Left lung (tissue), 10 donors: ENCODE data around the gene KCTD11. TPM values are rescaled to one million over a fixed set of nuclear protein-coding genes. Genes with fewer than 3 reads are reported as not detected.

ENCODE experiments used
- ATAC-seq: fragments of 200-7000 bp; cut with Tn5 transposase; one replicate; pipeline ENCODE4 v1.9.1; 2020; ENCODE audit warnings: moderate library complexity
- DNase-seq, 4 donors: peaks; one replicate each; pipeline ENCODE4 v3.0.0-alpha.2; 2013 to 2020
- H3K27ac ChIP-seq, 2 donors: fragments of 200-600 bp; sonication (generic) in 1 of 2; one replicate each; pipeline versions ENCODE4 v1.5.0 to v1.8.0; 2020 to 2021
- H3K27me3 ChIP-seq, 2 donors: fragments of 200-600 bp; sonication (generic) in 1 of 2; one replicate each; pipeline versions ENCODE4 v1.5.0 to v1.8.0; 2020 to 2021
- H3K36me3 ChIP-seq, 2 donors: fragments of 200-600 bp; sonication (generic) in 1 of 2; one replicate each; pipeline versions ENCODE4 v1.5.0 to v1.8.0; 2020 to 2021
- H3K4me1 ChIP-seq, 2 donors: fragments of 200-600 bp; one replicate each; pipeline ENCODE4 v1.8.0; 2021
- H3K4me3 ChIP-seq, 2 donors: fragments of 200-600 bp; sonication (generic) in 1 of 2; one replicate each; pipeline versions ENCODE4 v1.5.0 to v1.8.0; 2020 to 2021; ENCODE audit warnings: mild to moderate bottlenecking in 1 of 2
- H3K9me3 ChIP-seq, 2 donors: fragments of 200-600 bp; sonication (generic) in 1 of 2; one replicate each; pipeline versions ENCODE4 v1.5.0 to v1.8.0; 2020 to 2021
- intact Hi-C, 2 donors: fragments of 100-400 bp; cut with DNase I; formaldehyde crosslinking; loops; one replicate each; pipeline versions ENCODE4 v1.11.2 to v1.14.2; 2022
- polyA plus RNA-seq, 6 donors: library from polyadenylated mRNA; unstranded; fragments of 120-200 nt; gene quantifications; one replicate each; pipeline ENCODE4 v1.2.1, GENCODE V29; 2013; ENCODE audit not compliant: insufficient read length in 6 of 6
- total RNA-seq, 2 donors: library from RNA; stranded (reverse); fragmentation: NEBNext Ultra II Directional; extraction: Animal tissue kit (Norgen Biotek cat#: 25700); gene quantifications; one replicate each; pipeline ENCODE4 v1.2.1, GENCODE V29; 2021
- TF ChIP-seq, protein P1 (sequence below), 2 donors: fragments of 200-600 bp; sonication (generic) in 1 of 2; IDR thresholded peaks; one replicate each; pipeline versions ENCODE4 v1.5.0 to v1.8.0; 2021; ENCODE audit warnings: antibody characterized with exemption in 2 of 2
- donor health status: DM: no; HTN: yes; CAD: no.
- donor health status: DM: no; HTN: no; CAD: no.

Gene KCTD11
- total and polyA plus RNA-seq, 8 donors = 8.3 to 13.1 (median 10.3) TPM

DNA sequence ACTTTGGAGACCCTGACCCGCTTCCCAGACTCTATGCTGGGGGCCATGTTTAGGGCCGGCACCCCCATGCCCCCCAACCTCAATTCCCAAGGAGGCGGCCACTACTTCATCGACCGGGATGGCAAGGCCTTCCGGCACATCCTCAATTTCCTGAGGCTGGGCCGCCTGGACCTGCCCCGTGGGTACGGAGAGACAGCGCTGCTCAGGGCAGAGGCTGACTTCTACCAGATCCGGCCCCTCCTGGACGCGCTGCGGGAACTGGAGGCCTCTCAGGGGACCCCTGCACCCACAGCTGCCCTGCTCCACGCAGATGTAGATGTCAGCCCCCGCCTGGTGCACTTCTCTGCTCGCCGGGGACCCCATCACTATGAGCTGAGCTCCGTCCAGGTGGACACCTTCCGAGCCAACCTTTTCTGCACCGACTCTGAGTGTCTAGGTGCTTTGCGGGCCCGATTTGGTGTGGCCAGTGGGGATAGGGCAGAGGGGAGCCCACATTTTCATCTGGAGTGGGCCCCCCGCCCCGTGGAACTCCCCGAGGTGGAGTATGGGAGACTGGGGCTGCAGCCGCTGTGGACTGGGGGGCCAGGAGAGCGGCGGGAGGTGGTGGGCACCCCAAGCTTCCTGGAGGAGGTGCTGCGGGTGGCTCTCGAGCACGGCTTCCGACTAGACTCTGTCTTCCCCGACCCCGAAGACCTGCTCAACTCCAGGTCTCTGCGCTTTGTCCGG is 1.1 kb downstream of the KCTD11 start:
- Histone ChIP-seq H3K4me3 (peak overlapping the region in 1 of 2 donors; percentile 90), H3K36me3 (peaks cover 0 to 8% of the 10 kb centered on the region in 2 donors), H3K4me1 (peaks cover 19 to 58% of the 10 kb centered on the region in 2 donors), H3K27me3 (no peaks in the 10 kb centered on the region), H3K9me3 (no peaks in the 10 kb centered on the region), H3K27ac (peak overlapping the region in 1 of 2 donors; percentile 97)
- TF ChIP-seq, protein P1, sequence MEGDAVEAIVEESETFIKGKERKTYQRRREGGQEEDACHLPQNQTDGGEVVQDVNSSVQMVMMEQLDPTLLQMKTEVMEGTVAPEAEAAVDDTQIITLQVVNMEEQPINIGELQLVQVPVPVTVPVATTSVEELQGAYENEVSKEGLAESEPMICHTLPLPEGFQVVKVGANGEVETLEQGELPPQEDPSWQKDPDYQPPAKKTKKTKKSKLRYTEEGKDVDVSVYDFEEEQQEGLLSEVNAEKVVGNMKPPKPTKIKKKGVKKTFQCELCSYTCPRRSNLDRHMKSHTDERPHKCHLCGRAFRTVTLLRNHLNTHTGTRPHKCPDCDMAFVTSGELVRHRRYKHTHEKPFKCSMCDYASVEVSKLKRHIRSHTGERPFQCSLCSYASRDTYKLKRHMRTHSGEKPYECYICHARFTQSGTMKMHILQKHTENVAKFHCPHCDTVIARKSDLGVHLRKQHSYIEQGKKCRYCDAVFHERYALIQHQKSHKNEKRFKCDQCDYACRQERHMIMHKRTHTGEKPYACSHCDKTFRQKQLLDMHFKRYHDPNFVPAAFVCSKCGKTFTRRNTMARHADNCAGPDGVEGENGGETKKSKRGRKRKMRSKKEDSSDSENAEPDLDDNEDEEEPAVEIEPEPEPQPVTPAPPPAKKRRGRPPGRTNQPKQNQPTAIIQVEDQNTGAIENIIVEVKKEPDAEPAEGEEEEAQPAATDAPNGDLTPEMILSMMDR (IDR thresholded peaks at IDR 0.05) = no peak
- no peak for ATAC-seq
- DNase-seq = peak in 1 of 4 donors; percentile 76
- intact Hi-C loops = loop anchor here in 1 of 2 donors (10.0 kb wide), 1 partner anchor 82 kb away; the partner anchor contains the start of genes FGF11 and TMEM102

DNA sequence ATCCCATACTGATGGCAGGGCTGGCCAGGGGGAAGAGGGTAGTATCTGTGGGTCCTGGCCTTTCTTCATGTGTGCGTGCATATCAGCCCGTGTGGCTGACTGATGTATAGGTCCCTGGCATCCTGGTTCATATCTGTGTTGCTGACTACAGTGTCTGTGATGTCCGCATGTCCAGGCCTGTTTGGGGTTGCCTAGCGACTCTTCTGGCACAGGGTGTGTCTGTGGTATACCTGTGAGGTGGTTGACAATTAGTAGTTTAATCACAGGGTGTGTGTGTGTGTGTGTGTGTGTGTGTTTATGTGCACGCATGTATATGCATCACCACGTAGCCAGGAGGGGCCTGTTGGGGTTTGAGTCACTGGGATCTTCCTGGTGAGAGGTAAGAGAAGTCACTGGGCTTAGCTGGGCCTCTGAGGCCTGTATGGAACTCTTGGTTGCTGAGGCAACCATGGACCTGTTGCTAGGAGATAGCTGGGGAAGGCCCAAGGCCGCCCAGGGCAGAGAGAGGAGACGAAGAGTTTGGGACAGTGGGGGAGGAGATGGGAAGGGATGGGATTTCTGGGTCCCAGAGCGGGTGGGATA is 2.4 kb downstream of the KCTD11 start:
- H3K4me1 ChIP-seq = peaks cover 19 to 57% of the 10 kb centered on the region in 2 donors
- peaks cover 0 to 3% of the 10 kb centered on the region in 2 donors for H3K36me3 ChIP-seq
- no peaks in the 10 kb centered on the region for H3K27me3 ChIP-seq
- no peaks in the 10 kb centered on the region for H3K9me3 ChIP-seq
- peak in 2 of 4 donors; percentile 27 to 43 for DNase-seq
- TF ChIP-seq, protein P1 (IDR thresholded peaks at IDR 0.05) = no peak
- intact Hi-C loops = loop anchor here in 1 of 2 donors (10.0 kb wide), 1 partner anchor 80 kb away; the partner anchor contains the start of genes FGF11 and TMEM102
- ATAC-seq = no peak
- H3K4me3 ChIP-seq = no peak overlapping the region
- peak overlapping the region in 1 of 2 donors; percentile 33 for H3K27ac ChIP-seq

DNA sequence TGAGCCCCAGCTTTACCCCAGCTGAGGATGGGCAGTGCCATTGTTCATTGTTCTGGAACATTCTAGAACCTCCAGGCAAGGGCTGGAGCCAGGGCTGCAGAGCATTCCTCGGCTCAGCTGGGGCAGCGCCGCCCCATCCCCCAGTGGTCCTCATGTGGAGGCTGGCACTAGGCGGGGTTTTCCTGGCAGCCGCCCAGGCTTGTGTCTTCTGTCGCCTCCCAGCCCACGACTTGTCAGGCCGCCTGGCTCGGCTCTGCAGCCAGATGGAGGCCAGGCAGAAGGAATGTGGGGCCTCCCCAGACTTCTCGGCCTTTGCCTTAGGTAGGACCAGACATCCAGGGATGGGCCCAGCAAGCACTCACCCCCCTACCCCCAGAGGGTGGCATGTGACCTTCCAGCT is 3.1 kb downstream of the KCTD11 start, which contains the start of gene TMEM95:
TMEM95 (plus strand) TSS at position 104 of the 400 bp plus-strand sequence; CDS start at position 153, 49 bp downstream.
- intact Hi-C loops = loop anchor here in 1 of 2 donors (5.0 to 10.0 kb wide), 2 partner anchors 80 to 207 kb away; partner anchors contain the start of genes FGF11, SENP3 and TMEM102
- ATAC-seq (no peak), DNase-seq (peak in 2 of 4 donors; percentile 34 to 79)
- Histone ChIP-seq H3K27ac (peak within 1 kb of the TSS in 1 of 2 donors; percentile 33), H3K4me3 (no peak within 1 kb of the TSS), H3K27me3 (no peaks in the 10 kb centered on the region), H3K9me3 (no peaks in the 10 kb centered on the region), H3K4me1 (peaks cover 13 to 50% of the 10 kb centered on the region in 2 donors), H3K36me3 (no peaks in the 10 kb centered on the region)
- TF ChIP-seq, protein P1 (IDR thresholded peaks at IDR 0.05) = no peak

DNA sequence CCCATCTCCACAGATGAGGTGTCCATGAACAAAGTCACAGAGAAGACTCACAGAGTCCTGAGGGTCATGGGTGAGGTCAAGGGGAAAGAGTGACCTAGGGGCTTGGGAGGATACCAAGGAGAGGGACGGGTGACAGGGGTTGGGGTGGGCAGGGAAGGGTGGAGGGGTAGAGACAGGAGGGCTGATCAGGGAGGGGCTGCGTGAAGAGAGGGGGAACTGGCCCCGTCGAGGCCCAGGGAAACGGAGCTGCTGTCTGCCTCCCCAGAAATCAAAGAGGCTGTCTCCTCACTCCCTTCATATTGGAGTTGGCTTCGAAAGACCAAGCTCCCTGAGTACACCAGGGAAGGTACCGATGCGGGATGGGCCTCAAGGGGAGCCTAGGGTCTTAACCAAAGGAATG is 3.6 kb downstream of the KCTD11 start:
- DNase-seq (peak in 1 of 4 donors; percentile 41), ATAC-seq (no peak)
- intact Hi-C loops = loop anchor here in 1 of 2 donors (5.0 to 10.0 kb wide), 2 partner anchors 79 to 207 kb away; partner anchors contain the start of genes FGF11, SENP3 and TMEM102

More for the DNA sequence above, 3.6 kb downstream of the KCTD11 start:
- Histone ChIP-seq H3K9me3 (no peaks in the 10 kb centered on the region), H3K4me1 (peaks cover 12 to 45% of the 10 kb centered on the region in 2 donors), H3K27ac (peak overlapping the region in 1 of 2 donors; percentile 33), H3K27me3 (no peaks in the 10 kb centered on the region), H3K36me3 (no peaks in the 10 kb centered on the region), H3K4me3 (no peak overlapping the region)
- TF ChIP-seq, protein P1 (IDR thresholded peaks at IDR 0.05) = no peak
